WTC11 (cell line): Measurements from ENCODE around the gene CAPN13.

Experiments
- CBFB ChIP-seq: sonication (generic); formaldehyde crosslinking; IDR thresholded peaks from 2 replicates; pipeline ENCODE4 v1.8.1; 2022; ENCODE audit warnings: mild to moderate bottlenecking, low read depth, missing genetic modification reagents
- E2F4 ChIP-seq: sonication (generic); formaldehyde crosslinking; IDR thresholded peaks from 2 replicates; pipeline ENCODE4 v1.8.1; 2022; ENCODE audit warnings: low read depth, mild to moderate bottlenecking, moderate library complexity, missing genetic modification reagents, borderline replicate concordance
- ETV6 ChIP-seq: sonication (generic); formaldehyde crosslinking; IDR thresholded peaks from 2 replicates; pipeline ENCODE4 v1.8.1; 2022; ENCODE audit warnings: mild to moderate bottlenecking, missing genetic modification reagents
- RELA ChIP-seq: sonication (generic); formaldehyde crosslinking; IDR thresholded peaks from 2 replicates; pipeline ENCODE4 v1.8.1; 2022; ENCODE audit warnings: missing genetic modification reagents, mild to moderate bottlenecking, borderline replicate concordance
- ZBTB21 ChIP-seq: sonication (generic); formaldehyde crosslinking; IDR thresholded peaks from 2 replicates; pipeline ENCODE4 v1.8.1; 2023; ENCODE audit warnings: mild to moderate bottlenecking, missing genetic modification reagents, borderline replicate concordance
- ZNF532 ChIP-seq: fragments of 250-450 bp; sonication (Bioruptor Pico); IDR thresholded peaks from 2 replicates; pipeline ENCODE4 v1.9.0; 2021; ENCODE audit warnings: mild to moderate bottlenecking, borderline replicate concordance
- TF ChIP-seq, protein P1 (sequence below): fragments of 200-600 bp; IDR thresholded peaks from 2 replicates; pipeline ENCODE4 v1.8.0; 2022; ENCODE audit warnings: antibody characterized with exemption
- TF ChIP-seq, protein P2 (sequence below): sonication (generic); formaldehyde crosslinking; IDR thresholded peaks from 2 replicates; pipeline ENCODE4 v1.8.1; 2023; ENCODE audit warnings: mild to moderate bottlenecking, missing genetic modification reagents, moderate library complexity

DNA sequence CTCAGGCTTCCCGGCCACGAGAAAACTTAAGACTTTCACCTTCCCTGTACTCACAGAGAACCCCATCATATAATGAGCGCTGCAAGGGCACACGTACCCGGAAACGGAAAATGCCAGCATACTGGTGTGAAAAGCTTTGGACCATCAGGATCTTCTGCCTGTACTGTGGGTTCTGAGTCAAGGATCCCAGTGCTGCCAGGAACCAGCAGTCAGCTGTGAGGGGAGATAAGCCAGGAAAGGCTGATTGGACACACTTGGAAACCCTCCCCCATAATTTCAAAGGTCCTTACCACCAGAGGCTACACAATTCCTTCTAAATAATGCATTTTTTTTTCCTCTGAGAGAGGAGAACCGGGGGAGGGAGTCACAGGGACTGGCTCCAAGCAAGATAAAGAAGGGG is 31.4 kb downstream of the CAPN13 start:
- TF ChIP-seq, protein P1, sequence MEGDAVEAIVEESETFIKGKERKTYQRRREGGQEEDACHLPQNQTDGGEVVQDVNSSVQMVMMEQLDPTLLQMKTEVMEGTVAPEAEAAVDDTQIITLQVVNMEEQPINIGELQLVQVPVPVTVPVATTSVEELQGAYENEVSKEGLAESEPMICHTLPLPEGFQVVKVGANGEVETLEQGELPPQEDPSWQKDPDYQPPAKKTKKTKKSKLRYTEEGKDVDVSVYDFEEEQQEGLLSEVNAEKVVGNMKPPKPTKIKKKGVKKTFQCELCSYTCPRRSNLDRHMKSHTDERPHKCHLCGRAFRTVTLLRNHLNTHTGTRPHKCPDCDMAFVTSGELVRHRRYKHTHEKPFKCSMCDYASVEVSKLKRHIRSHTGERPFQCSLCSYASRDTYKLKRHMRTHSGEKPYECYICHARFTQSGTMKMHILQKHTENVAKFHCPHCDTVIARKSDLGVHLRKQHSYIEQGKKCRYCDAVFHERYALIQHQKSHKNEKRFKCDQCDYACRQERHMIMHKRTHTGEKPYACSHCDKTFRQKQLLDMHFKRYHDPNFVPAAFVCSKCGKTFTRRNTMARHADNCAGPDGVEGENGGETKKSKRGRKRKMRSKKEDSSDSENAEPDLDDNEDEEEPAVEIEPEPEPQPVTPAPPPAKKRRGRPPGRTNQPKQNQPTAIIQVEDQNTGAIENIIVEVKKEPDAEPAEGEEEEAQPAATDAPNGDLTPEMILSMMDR: no peak
- TF ChIP-seq, protein P2, sequence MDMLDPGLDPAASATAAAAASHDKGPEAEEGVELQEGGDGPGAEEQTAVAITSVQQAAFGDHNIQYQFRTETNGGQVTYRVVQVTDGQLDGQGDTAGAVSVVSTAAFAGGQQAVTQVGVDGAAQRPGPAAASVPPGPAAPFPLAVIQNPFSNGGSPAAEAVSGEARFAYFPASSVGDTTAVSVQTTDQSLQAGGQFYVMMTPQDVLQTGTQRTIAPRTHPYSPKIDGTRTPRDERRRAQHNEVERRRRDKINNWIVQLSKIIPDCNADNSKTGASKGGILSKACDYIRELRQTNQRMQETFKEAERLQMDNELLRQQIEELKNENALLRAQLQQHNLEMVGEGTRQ: no peak
- TF ChIP-seq CBFB (CRISPR knock-in tag) (no peak), ZNF532 (no peak), E2F4 (CRISPR knock-in tag) (no peak), ZBTB21 (CRISPR knock-in tag) (no peak), ETV6 (CRISPR knock-in tag) (no peak), RELA (CRISPR knock-in tag) (no peak)
